ENCODE results near the gene ECT2L.

ECT2L gene

DNA sequence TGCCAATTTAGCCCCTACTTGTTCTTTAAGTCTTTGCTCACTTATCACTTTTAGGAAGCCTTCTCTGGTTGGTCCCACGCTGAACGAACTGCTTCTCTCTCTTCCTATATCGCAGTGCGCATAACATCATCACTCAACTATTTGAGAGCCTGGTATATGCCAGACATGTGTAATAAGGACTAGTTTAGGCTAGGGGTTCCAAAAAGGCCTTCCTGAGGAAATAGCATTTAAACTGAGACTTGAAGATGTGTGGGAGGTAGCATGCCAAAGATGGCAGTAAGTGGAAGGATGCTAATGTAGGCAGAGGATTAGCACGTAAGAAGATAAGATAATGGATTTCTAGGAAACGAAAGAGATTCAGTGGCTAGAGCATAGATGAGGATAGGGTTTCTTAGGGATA, 17.6 kb upstream of the ECT2L start:
- Histone ChIP-seq H3F3A (ENCODE audit: insufficient read depth, low read length) (no peaks in the 10 kb centered on the region), H3K9ac (ENCODE audit: low read length) (no peak overlapping the region), H2AFZ (ENCODE audit: low read length) (no peak overlapping the region), H3K4me2 (ENCODE audit: low read length) (no peak overlapping the region), H4K20me1 (ENCODE audit: insufficient read depth, low read length) (no peaks in the 10 kb centered on the region), H3K27me3 (ENCODE audit: insufficient read depth, low read length) (no peaks in the 10 kb centered on the region), H3K36me3 (ENCODE audit: insufficient read depth, low read length) (peaks cover 14% of the 10 kb centered on the region; the same call in 1 of the 2 replicates), H3K9me2 (ENCODE audit: low read depth, low read length) (no peaks in the 10 kb centered on the region), H3K4me3 (ENCODE audit: low read depth, low read length, poor library complexity, severe bottlenecking) (no peak overlapping the region), H3K79me2 (ENCODE audit: insufficient read depth, low read length) (no peaks in the 10 kb centered on the region), H3K4me1 (ENCODE audit: insufficient read depth, low read length, severe bottlenecking) (peaks cover 9% of the 10 kb centered on the region), H3K27ac (ENCODE audit: low read depth, low read length, poor library complexity, severe bottlenecking) (no peak overlapping the region), H3K9me3 (ENCODE audit: low read length) (no peaks in the 10 kb centered on the region)
- no peak for TF ChIP-seq EZH2 (IDR thresholded peaks at IDR 0.05; ENCODE audit: borderline replicate concordance, low read length)
- TF ChIP-seq, protein P1, sequence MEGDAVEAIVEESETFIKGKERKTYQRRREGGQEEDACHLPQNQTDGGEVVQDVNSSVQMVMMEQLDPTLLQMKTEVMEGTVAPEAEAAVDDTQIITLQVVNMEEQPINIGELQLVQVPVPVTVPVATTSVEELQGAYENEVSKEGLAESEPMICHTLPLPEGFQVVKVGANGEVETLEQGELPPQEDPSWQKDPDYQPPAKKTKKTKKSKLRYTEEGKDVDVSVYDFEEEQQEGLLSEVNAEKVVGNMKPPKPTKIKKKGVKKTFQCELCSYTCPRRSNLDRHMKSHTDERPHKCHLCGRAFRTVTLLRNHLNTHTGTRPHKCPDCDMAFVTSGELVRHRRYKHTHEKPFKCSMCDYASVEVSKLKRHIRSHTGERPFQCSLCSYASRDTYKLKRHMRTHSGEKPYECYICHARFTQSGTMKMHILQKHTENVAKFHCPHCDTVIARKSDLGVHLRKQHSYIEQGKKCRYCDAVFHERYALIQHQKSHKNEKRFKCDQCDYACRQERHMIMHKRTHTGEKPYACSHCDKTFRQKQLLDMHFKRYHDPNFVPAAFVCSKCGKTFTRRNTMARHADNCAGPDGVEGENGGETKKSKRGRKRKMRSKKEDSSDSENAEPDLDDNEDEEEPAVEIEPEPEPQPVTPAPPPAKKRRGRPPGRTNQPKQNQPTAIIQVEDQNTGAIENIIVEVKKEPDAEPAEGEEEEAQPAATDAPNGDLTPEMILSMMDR (IDR thresholded peaks at IDR 0.05; ENCODE audit: low read length): no peak

DNA sequence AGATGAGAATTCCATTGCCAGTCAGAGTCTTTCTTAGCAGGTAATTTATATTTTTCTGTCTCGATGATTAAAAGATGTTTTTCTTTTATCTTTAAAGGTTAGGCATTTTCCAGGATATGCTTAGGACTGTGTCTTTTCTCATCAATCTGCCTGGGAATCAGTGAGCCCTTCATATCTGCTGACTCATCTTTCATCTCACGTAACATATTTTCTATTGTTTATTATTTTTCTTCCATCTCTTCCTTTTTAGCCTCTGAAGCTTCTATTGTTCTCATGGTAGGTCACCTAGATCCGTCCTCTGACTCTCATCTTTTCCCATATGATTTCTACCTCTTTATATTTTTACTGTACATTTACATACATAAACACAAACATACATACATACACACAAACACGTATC, 13.6 kb upstream of the ECT2L start:
- Histone ChIP-seq H3K27ac (ENCODE audit: low read depth, low read length, poor library complexity, severe bottlenecking) (no peak overlapping the region), H2AFZ (ENCODE audit: low read length) (no peak overlapping the region), H3K9me3 (ENCODE audit: low read length) (no peaks in the 10 kb centered on the region), H3K27me3 (ENCODE audit: insufficient read depth, low read length) (no peaks in the 10 kb centered on the region), H3F3A (ENCODE audit: insufficient read depth, low read length) (no peaks in the 10 kb centered on the region), H3K36me3 (ENCODE audit: insufficient read depth, low read length) (peaks cover 19% of the 10 kb centered on the region; the same call in 1 of the 2 replicates), H3K79me2 (ENCODE audit: insufficient read depth, low read length) (no peaks in the 10 kb centered on the region), H3K9ac (ENCODE audit: low read length) (no peak overlapping the region), H4K20me1 (ENCODE audit: insufficient read depth, low read length) (no peaks in the 10 kb centered on the region), H3K4me2 (ENCODE audit: low read length) (no peak overlapping the region), H3K4me1 (ENCODE audit: insufficient read depth, low read length, severe bottlenecking) (no peaks in the 10 kb centered on the region), H3K4me3 (ENCODE audit: low read depth, low read length, poor library complexity, severe bottlenecking) (no peak overlapping the region), H3K9me2 (ENCODE audit: low read depth, low read length) (no peaks in the 10 kb centered on the region)
- TF ChIP-seq, protein P1 (IDR thresholded peaks at IDR 0.05; ENCODE audit: low read length): no peak
- TF ChIP-seq EZH2 (IDR thresholded peaks at IDR 0.05; ENCODE audit: borderline replicate concordance, low read length): no peak

DNA sequence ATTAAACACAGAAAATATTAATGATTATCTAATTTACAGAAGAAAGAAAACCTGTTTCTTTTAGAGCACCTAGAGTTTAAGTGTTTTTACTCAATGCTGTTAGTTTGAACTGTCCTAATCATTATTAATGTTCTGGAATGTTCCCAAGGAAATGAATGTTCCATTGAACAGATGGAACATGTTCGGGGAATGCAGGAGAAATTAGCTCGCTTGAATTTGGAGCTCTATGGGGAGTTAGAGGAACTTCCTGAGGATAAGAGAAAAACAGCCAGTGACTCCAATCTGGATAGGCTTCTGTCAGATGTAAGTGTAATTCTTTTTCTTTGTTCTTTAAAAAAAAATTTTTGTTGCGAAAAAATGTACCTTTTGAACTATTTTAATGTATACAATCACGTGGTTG, 10.8 kb upstream of the ECT2L start:
- Histone ChIP-seq H4K20me1 (ENCODE audit: insufficient read depth, low read length) (no peaks in the 10 kb centered on the region), H3K36me3 (ENCODE audit: insufficient read depth, low read length) (peaks cover 19% of the 10 kb centered on the region; the same call in 1 of the 2 replicates), H3K27ac (ENCODE audit: low read depth, low read length, poor library complexity, severe bottlenecking) (no peak overlapping the region), H3K4me3 (ENCODE audit: low read depth, low read length, poor library complexity, severe bottlenecking) (no peak overlapping the region), H3K9me2 (ENCODE audit: low read depth, low read length) (no peaks in the 10 kb centered on the region), H3K9ac (ENCODE audit: low read length) (no peak overlapping the region), H3K4me2 (ENCODE audit: low read length) (no peak overlapping the region), H3K79me2 (ENCODE audit: insufficient read depth, low read length) (no peaks in the 10 kb centered on the region), H3F3A (ENCODE audit: insufficient read depth, low read length) (no peaks in the 10 kb centered on the region), H3K27me3 (ENCODE audit: insufficient read depth, low read length) (no peaks in the 10 kb centered on the region), H3K9me3 (ENCODE audit: low read length) (no peaks in the 10 kb centered on the region), H3K4me1 (ENCODE audit: insufficient read depth, low read length, severe bottlenecking) (no peaks in the 10 kb centered on the region), H2AFZ (ENCODE audit: low read length) (no peak overlapping the region)
- TF ChIP-seq EZH2 (IDR thresholded peaks at IDR 0.05; ENCODE audit: borderline replicate concordance, low read length): no peak
- TF ChIP-seq, protein P1 (IDR thresholded peaks at IDR 0.05; ENCODE audit: low read length): no peak
